Neural progenitor cell (in vitro differentiated cells): ENCODE measurements around the gene PPL. TPM values are rescaled to one million over a fixed set of nuclear protein-coding genes. Genes with fewer than 3 reads are reported as not detected.
"Not testable (repeated sequence)": the region's sequence is repeated elsewhere in the genome, so short reads cannot be mapped to it uniquely, and the experiment has no call there.

Source experiments
- DNase-seq: peaks from one replicate; pipeline ENCODE4 v3.0.0-alpha.2; 2016; ENCODE audit warnings: low spot score
- H2AFZ ChIP-seq: fragments of 200-600 bp; sonication (generic); replicated peaks from 2 replicates; pipeline ENCODE4 v1.6.1; 2016; ENCODE audit warnings: antibody characterized with exemption
- H3F3A ChIP-seq: fragments of 200-600 bp; sonication (generic); 2 replicates; pipeline ENCODE4 v1.6.1; 2016; ENCODE audit warnings: antibody characterized with exemption, low read depth
- H3K27ac ChIP-seq: fragments of 200-600 bp; sonication (generic); 2 replicates; pipeline ENCODE4 v1.5.1; 2016; ENCODE audit warnings: mild to moderate bottlenecking
- H3K27me3 ChIP-seq: fragments of 200-600 bp; sonication (generic); 2 replicates; pipeline ENCODE4 v1.6.1; 2016; ENCODE audit warnings: mild to moderate bottlenecking, moderate library complexity
- H3K36me3 ChIP-seq: fragments of 200-600 bp; sonication (generic); 2 replicates; pipeline ENCODE4 v1.5.1; 2016
- H3K4me1 ChIP-seq: fragments of 200-600 bp; sonication (generic); 2 replicates; pipeline ENCODE4 v1.6.1; 2016; ENCODE audit warnings: mixed run types
- H3K4me2 ChIP-seq: fragments of 200-600 bp; sonication (generic); 2 replicates; pipeline ENCODE4 v1.6.1; 2016
- H3K4me3 ChIP-seq: fragments of 200-600 bp; sonication (generic); 2 replicates; pipeline ENCODE4 v1.5.1; 2016
- H3K79me2 ChIP-seq: fragments of 200-600 bp; sonication (generic); 2 replicates; pipeline ENCODE4 v1.6.1; 2016; ENCODE audit warnings: low read depth
- H3K9ac ChIP-seq: fragments of 200-600 bp; sonication (generic); 2 replicates; pipeline ENCODE4 v1.6.1; 2016
- H3K9me3 ChIP-seq: fragments of 200-600 bp; sonication (generic); 2 replicates; pipeline ENCODE4 v1.5.1; 2016; ENCODE audit warnings: low read depth
- H4K20me1 ChIP-seq: fragments of 200-600 bp; sonication (generic); 2 replicates; pipeline ENCODE4 v1.6.1; 2016; ENCODE audit warnings: low read depth
- H3K27ac Mint-ChIP-seq: 3 replicates; pipeline ENCODE4 v1.8.0; 2021; ENCODE audit warnings: mixed read lengths
- H3K27me3 Mint-ChIP-seq: 2 replicates; pipeline ENCODE4 v1.8.0; 2022; ENCODE audit warnings: low read depth, mild to moderate bottlenecking, inconsistent platforms, moderate library complexity, mixed read lengths; ENCODE audit not compliant: insufficient read depth
- H3K36me3 Mint-ChIP-seq: 3 replicates; pipeline ENCODE4 v1.8.0; 2021; ENCODE audit warnings: mixed read lengths
- H3K4me1 Mint-ChIP-seq: 3 replicates; pipeline ENCODE4 v1.8.0; 2021; ENCODE audit warnings: mixed read lengths
- H3K4me3 Mint-ChIP-seq: 3 replicates; pipeline ENCODE4 v1.8.0; 2021; ENCODE audit warnings: mild to moderate bottlenecking, moderate library complexity, mixed read lengths
- H3K9me3 Mint-ChIP-seq: 3 replicates; pipeline ENCODE4 v1.8.0; 2020; ENCODE audit warnings: mixed read lengths
- CTCF ChIP-seq: fragments of 200-600 bp; sonication (generic); IDR thresholded peaks from 2 replicates; pipeline ENCODE4 v1.5.1; 2017; ENCODE audit warnings: antibody characterized with exemption, mild to moderate bottlenecking
- EZH2 ChIP-seq: fragments of 200-600 bp; sonication (generic); IDR thresholded peaks from 2 replicates; pipeline ENCODE4 v1.6.1; 2017; ENCODE audit warnings: antibody characterized with exemption, mild to moderate bottlenecking, moderate library complexity
- EZH2phosphoT487 ChIP-seq: fragments of 200-600 bp; sonication (generic); IDR thresholded peaks from 2 replicates; pipeline ENCODE4 v1.6.1; 2017; ENCODE audit warnings: antibody characterized with exemption
- total RNA-seq: library from RNA; depleted of rRNA; stranded (reverse); fragments of >200 nt; gene quantifications from 2 replicates; pipeline ENCODE4 v1.2.3, GENCODE V29; 2015; ENCODE audit warnings: low replicate concordance

The PPL gene
- total RNA-seq, 1 donor from 2014 or later, result 1.0 TPM

- Histone ChIP-seq H2AFZ (no peak overlapping the region), H3K9me3 (no peaks in the 10 kb centered on the region), H3K4me2 (no peak overlapping the region), H3K79me2 (no peaks in the 10 kb centered on the region), H3F3A (peaks cover 12% of the 10 kb centered on the region), H3K4me1 (no peaks in the 10 kb centered on the region), H3K9ac (no peak overlapping the region), H3K4me3 (no peak overlapping the region), H4K20me1 (peaks cover 4% of the 10 kb centered on the region), H3K27me3 (peaks cover 30% of the 10 kb centered on the region), H3K27ac (no peak overlapping the region), H3K36me3 (no peaks in the 10 kb centered on the region)
- no peak for DNase-seq
- peak overlapping the region; percentile 25 for H3K27ac Mint-ChIP-seq
- peaks cover 26% of the 10 kb centered on the region for H3K27me3 Mint-ChIP-seq
- no peak for TF ChIP-seq CTCF
- no peak for TF ChIP-seq EZH2
- H3K36me3 Mint-ChIP-seq, result no peaks in the 10 kb centered on the region
- H3K4me1 Mint-ChIP-seq, result peaks cover 22% of the 10 kb centered on the region
- H3K9me3 Mint-ChIP-seq, result no peaks in the 10 kb centered on the region
- no peak overlapping the region for H3K4me3 Mint-ChIP-seq
Observed at GRCh38 chr16:4933433-4933832, 3.5 kb downstream of the PPL start.

GRCh38 chr16:4931381-4931780 is 5.6 kb downstream of the PPL start:
- Histone ChIP-seq H3K4me2 (no peak overlapping the region), H3K4me3 (no peak overlapping the region), H4K20me1 (peaks cover 4% of the 10 kb centered on the region), H3K27me3 (peaks cover 10% of the 10 kb centered on the region), H3K4me1 (no peaks in the 10 kb centered on the region), H2AFZ (no peak overlapping the region), H3K9ac (no peak overlapping the region), H3F3A (no peaks in the 10 kb centered on the region), H3K9me3 (no peaks in the 10 kb centered on the region), H3K27ac (no peak overlapping the region), H3K79me2 (no peaks in the 10 kb centered on the region), H3K36me3 (no peaks in the 10 kb centered on the region)
- Mint-ChIP-seq H3K9me3 (peaks cover 6% of the 10 kb centered on the region), H3K27me3 (peaks cover 13% of the 10 kb centered on the region), H3K36me3 (peaks cover 3% of the 10 kb centered on the region), H3K4me3 (no peak overlapping the region), H3K4me1 (peaks cover 18% of the 10 kb centered on the region), H3K27ac (peak overlapping the region; percentile 57)
- DNase-seq, result no peak
- TF ChIP-seq EZH2phosphoT487 (no peak), EZH2 (no peak), CTCF (no peak)

- H3K27ac ChIP-seq, H3K36me3 Mint-ChIP-seq, H3K4me3 Mint-ChIP-seq, H3K27ac Mint-ChIP-seq, H3K9me3 ChIP-seq, H3K79me2 ChIP-seq, H3K27me3 ChIP-seq, H3K9me3 Mint-ChIP-seq, H3K4me1 ChIP-seq, H2AFZ ChIP-seq, H3K9ac ChIP-seq, H4K20me1 ChIP-seq, H3K4me3 ChIP-seq, H3K4me2 ChIP-seq, DNase-seq, H3K36me3 ChIP-seq, H3F3A ChIP-seq: not testable (repeated sequence)
- peaks cover 16% of the 10 kb centered on the region for H3K27me3 Mint-ChIP-seq
- H3K4me1 Mint-ChIP-seq, result peaks cover 25% of the 10 kb centered on the region
Observed at GRCh38 chr16:4929619-4930018, 7.3 kb downstream of the PPL start.

- TF ChIP-seq EZH2phosphoT487 (no peak), CTCF (no peak), EZH2 (no peak)
- no peaks in the 10 kb centered on the region for H3K79me2 ChIP-seq
- no peaks in the 10 kb centered on the region for H3F3A ChIP-seq
- no peaks in the 10 kb centered on the region for H3K27me3 ChIP-seq
- no peak overlapping the region for H3K4me2 ChIP-seq
- no peaks in the 10 kb centered on the region for H3K36me3 ChIP-seq
- no peak overlapping the region for H3K27ac ChIP-seq
- Mint-ChIP-seq H3K36me3 (peaks cover 6% of the 10 kb centered on the region), H3K27ac (no peak overlapping the region), H3K27me3 (peaks cover 14% of the 10 kb centered on the region), H3K9me3 (peaks cover 9% of the 10 kb centered on the region), H3K4me1 (peaks cover 27% of the 10 kb centered on the region), H3K4me3 (no peak overlapping the region)
- no peak for DNase-seq
- H4K20me1 ChIP-seq, result no peaks in the 10 kb centered on the region
- no peaks in the 10 kb centered on the region for H3K9me3 ChIP-seq
- H2AFZ ChIP-seq, result no peak overlapping the region
- no peak overlapping the region for H3K9ac ChIP-seq
- H3K4me1 ChIP-seq, result peaks cover 7% of the 10 kb centered on the region
- no peak overlapping the region for H3K4me3 ChIP-seq
Observed at GRCh38 chr16:4928227-4928626, 8.7 kb downstream of the PPL start.
